Measurements from ENCODE around the gene ADH6.

GRCh38 chr4:99205153-99205979 is 13.7 kb downstream of the ADH6 start:
- TF ChIP-seq, protein P1, sequence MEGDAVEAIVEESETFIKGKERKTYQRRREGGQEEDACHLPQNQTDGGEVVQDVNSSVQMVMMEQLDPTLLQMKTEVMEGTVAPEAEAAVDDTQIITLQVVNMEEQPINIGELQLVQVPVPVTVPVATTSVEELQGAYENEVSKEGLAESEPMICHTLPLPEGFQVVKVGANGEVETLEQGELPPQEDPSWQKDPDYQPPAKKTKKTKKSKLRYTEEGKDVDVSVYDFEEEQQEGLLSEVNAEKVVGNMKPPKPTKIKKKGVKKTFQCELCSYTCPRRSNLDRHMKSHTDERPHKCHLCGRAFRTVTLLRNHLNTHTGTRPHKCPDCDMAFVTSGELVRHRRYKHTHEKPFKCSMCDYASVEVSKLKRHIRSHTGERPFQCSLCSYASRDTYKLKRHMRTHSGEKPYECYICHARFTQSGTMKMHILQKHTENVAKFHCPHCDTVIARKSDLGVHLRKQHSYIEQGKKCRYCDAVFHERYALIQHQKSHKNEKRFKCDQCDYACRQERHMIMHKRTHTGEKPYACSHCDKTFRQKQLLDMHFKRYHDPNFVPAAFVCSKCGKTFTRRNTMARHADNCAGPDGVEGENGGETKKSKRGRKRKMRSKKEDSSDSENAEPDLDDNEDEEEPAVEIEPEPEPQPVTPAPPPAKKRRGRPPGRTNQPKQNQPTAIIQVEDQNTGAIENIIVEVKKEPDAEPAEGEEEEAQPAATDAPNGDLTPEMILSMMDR (conservative IDR thresholded peaks at IDR 0.05) = no peak
- no peak for TF ChIP-seq EZH2 (IDR thresholded peaks at IDR 0.05; ENCODE audit: low read depth)

All from PC-9 (cell line).